ENCODE data around the gene CNTNAP2. TPM values are rescaled to one million over a fixed set of nuclear protein-coding genes. Genes with fewer than 3 reads are reported as not detected.

Gene CNTNAP2
- total and polyA plus RNA-seq, 11 donors = 0.01 to 2.6 (median 0.31) TPM; not detected in 3

GRCh38 chr7:146636033-146636356 is 519.4 kb downstream of the CNTNAP2 start:
- ATAC-seq = no peak
- Histone ChIP-seq H3K4me3 (no peak overlapping the region), H3K36me3 (no peaks in the 10 kb centered on the region), H3K9me3 (peaks cover 0 to 5% (median 0%) of the 10 kb centered on the region in 12 donors), H3K27me3 (no peaks in the 10 kb centered on the region), H3K4me1 (no peaks in the 10 kb centered on the region), H3K27ac (no peak overlapping the region)
- TF ChIP-seq POLR2A (IDR thresholded peaks at IDR 0.05) (no peak), CTCF (IDR thresholded peaks at IDR 0.05) (no peak)
- WGBS, 4 donors = 55 to 72% (median 63%) methylated on average over 4 of the region's 4 CpGs
- intact Hi-C loops (cut with DNase I) = no loop called here
- DNase-seq = no peak

- Histone ChIP-seq H3K27ac (no peak overlapping the region), H3K36me3 (no peaks in the 10 kb centered on the region), H3K4me1 (no peaks in the 10 kb centered on the region), H3K9me3 (no peaks in the 10 kb centered on the region), H3K4me3 (no peak overlapping the region), H3K27me3 (no peaks in the 10 kb centered on the region)
- intact Hi-C loops (cut with DNase I) = no loop called here
- DNase-seq (no peak), ATAC-seq (no peak)
- no peak for TF ChIP-seq POLR2A (IDR thresholded peaks at IDR 0.05)
- no peak for TF ChIP-seq CTCF (IDR thresholded peaks at IDR 0.05)
- WGBS, 4 donors = 50 to 71% (median 58%) methylated on average over 4 of the region's 4 CpGs
These were observed 520.0 kb downstream of the CNTNAP2 start for GRCh38 chr7:146636581-146636980.

GRCh38 chr7:146639291-146639690 is 522.7 kb downstream of the CNTNAP2 start:
- ATAC-seq (no peak), DNase-seq (no peak)
- no peaks in the 10 kb centered on the region for H3K9me3 ChIP-seq
- H3K4me3 ChIP-seq = no peak overlapping the region
- TF ChIP-seq POLR2A (IDR thresholded peaks at IDR 0.05) (no peak), CTCF (IDR thresholded peaks at IDR 0.05) (no peak)
- intact Hi-C loops (cut with DNase I) = no loop called here
- H3K4me1 ChIP-seq = no peaks in the 10 kb centered on the region
- H3K27me3 ChIP-seq = no peaks in the 10 kb centered on the region
- H3K36me3 ChIP-seq = no peaks in the 10 kb centered on the region
- 86 to 94% (median 90%) methylated on average over 3 of the region's 3 CpGs for WGBS, 4 donors
- no peak overlapping the region for H3K27ac ChIP-seq

DNA sequence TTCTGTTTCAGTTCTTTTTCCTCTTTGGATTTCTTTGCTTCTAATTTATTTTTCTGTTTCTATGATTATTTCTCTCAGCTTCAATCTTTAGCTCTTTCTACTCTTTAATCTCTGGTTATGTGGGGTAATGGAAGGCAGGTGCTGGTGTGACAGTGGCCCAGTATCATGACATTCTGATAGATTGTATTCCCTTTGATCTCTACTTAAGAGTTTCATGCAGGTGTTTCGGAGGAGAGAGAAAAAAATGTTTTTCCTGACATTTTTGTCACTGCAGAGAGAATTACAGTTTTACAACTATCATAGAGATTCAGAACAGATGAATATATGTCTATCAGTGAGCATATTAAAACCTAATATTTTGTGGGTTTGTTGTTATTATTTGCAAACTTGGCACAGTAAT is 524.9 kb downstream of the CNTNAP2 start:
- Histone ChIP-seq H3K27me3 (no peaks in the 10 kb centered on the region), H3K27ac (no peak overlapping the region), H3K4me1 (no peaks in the 10 kb centered on the region), H3K36me3 (no peaks in the 10 kb centered on the region), H3K4me3 (no peak overlapping the region), H3K9me3 (no peaks in the 10 kb centered on the region)
- DNase-seq = no peak
- TF ChIP-seq POLR2A (IDR thresholded peaks at IDR 0.05) (no peak), CTCF (IDR thresholded peaks at IDR 0.05) (no peak)
- intact Hi-C loops (cut with DNase I) = no loop called here
- 54 to 83% (median 73%) methylated on average over 1 of the region's 1 CpG for WGBS, 4 donors
- ATAC-seq = no peak

Measured in heart left ventricle (tissue), 16 donors.